HG02840 (cell line): ENCODE data around the gene BPIFA3.

Source experiments
- ATAC-seq: cut with Tn5 transposase; IDR thresholded peaks from one replicate; pipeline ENCODE4 v1.9.1; 2021; ENCODE audit warnings: mild to moderate bottlenecking, moderate library complexity, moderate number of reproducible peaks; ENCODE audit not compliant: unreplicated experiment, low FRiP score

BPIFA3 gene

DNA sequence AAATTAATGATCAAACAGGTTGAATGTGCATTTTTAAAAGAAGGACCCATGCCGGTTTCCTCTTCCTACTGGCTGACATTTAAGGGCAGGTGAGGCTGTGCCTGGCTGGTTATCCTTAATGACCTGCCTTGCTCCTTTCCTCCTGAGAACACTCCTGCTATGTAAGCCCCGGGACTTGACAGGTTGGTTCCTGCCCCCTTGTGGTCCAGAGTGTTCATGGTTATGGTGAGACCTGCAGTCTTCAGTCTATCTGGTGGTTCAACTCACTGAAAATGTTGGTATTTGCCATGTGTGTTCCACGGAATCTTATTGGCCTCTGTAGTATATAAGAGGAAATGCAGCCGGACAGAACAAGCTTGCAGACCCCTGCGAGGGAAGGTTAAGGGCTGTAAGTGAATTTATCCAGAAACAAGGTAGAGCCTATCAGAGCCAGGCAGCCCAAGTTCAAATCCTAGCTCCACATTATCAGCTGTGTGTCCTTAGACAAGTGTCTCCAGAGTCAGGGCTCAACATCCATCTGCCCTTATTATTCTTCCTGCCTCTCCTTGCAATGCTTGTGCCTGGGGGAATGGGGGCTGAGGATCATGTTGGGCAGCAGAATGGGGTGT is 5.2 kb upstream of the BPIFA3 start:
- no peak for ATAC-seq

- ATAC-seq, result no peak
These were observed 7.2 kb downstream of the BPIFA3 start for GRCh38 chr20:33224399-33224798.

- no peak for ATAC-seq
These were observed 12.7 kb downstream of the BPIFA3 start for GRCh38 chr20:33229843-33230242.

- ATAC-seq, result no peak
These were observed 14.1 kb downstream of the BPIFA3 start for GRCh38 chr20:33231237-33231636.

DNA sequence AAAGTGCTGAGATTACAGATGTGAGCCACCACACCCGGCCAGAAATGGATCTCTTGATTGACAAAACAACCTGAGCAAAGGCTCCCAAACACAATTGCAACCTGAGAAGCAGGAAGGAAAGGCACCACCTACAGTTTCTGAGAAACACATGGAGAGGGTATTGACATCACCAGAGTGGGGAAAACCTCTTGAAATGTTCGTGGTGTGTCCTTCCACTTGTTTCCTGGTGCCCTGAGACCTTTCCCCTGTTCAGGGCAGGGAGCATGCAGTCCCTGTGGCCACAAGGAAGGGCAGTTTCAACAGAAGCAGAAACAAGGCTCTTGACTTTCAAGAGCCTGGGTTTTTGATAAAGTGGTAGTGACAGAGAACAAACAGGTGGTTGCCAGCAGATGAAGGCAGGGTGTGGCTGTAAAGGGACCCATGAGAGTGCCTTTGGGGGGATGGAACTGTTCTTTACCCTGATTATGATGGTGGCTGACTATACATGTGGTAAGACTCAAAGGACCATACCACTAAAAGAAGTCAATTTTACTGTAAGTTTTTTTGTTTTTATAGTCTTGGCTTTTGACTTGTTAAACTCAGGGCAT is 15.4 kb downstream of the BPIFA3 start:
- ATAC-seq, result no peak

GRCh38 chr20:33233129-33233774 is 16.1 kb downstream of the BPIFA3 start:
- no peak for ATAC-seq

GRCh38 chr20:33234050-33234449 is 16.9 kb downstream of the BPIFA3 start:
- ATAC-seq, result no peak

DNA sequence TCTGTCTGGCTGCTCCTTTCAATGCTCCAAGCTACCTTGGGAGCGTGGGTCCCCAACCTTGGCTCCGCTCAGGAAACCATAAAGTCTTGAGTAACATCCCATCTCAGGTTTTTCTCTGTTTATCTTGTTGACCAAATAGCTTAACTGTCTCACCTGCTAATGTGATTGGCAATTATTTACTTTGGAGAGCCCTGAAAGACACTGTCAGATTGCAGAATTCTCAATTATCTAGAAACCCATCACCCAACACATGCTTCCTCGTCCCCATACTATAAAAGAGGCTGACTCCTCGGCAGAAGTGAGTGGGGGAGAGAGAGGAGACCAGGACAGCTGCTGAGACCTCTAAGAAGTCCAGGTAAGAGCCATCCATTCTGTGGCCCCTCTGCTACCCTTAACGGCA is 18.5 kb downstream of the BPIFA3 start, which contains the start of gene BPIFA1:
TSS of gene BPIFA1 (plus strand) at position 301 of the 400 bp plus-strand sequence. CDS start 1,716 bp downstream, outside the sequence.
- no peak for ATAC-seq

DNA sequence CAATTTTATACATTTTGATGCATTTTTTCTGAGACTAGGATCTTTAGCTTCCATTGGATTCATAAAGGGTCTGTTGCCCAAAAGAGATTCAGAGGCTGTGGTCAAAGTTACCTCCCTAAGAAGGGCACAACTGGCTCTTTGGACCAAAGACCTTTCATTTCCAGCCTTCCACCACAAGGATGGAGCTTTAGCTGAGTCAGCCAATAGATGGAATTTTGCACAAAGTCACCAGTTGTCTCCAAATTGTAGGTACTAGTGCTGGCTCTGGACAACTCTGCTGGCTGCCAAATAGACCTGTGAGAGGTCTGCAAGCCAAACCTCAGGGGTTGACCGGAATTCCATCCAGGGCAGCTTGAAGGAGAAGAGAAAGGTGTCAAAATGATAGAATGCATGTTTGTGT is 19.2 kb downstream of the BPIFA3 start:
- no peak for ATAC-seq

- ATAC-seq, result no peak
These were observed 20.8 kb downstream of the BPIFA3 start for GRCh38 chr20:33237989-33238388.

- ATAC-seq, result no peak
These were observed 22.3 kb downstream of the BPIFA3 start for GRCh38 chr20:33239418-33239817.

DNA sequence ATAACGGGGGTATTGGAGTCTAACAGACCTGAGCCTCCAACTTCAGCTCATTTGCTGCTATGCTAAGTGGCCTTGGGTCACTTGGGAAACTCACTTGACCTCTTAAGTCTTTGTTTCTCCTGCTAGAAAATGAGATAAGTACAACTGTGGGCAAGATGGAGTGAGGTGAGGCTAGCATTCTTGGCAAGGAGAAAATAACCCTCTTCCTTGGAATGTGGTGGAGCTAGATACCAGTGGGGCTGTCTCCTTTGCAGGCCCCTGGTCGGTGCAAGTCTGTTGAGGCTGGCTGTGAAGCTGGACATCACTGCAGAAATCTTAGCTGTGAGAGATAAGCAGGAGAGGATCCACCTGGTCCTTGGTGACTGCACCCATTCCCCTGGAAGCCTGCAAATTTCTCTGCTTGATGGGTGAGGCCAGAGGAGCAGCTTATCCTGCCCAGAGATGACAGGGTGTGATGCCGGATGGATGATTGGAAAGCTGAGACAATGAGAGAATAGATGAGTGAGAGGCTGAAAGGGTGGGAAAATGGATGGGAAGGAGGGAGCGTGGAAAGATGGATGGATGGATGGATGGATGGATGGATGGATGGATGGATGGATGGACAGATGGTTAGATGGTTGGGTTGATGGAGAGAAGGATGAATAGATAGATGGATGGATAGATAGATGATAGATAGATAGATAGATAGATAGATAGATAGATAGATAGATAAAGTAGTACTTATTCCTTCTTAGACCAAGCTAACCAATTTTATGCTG is 23.0 kb downstream of the BPIFA3 start:
- ATAC-seq, result no peak

DNA sequence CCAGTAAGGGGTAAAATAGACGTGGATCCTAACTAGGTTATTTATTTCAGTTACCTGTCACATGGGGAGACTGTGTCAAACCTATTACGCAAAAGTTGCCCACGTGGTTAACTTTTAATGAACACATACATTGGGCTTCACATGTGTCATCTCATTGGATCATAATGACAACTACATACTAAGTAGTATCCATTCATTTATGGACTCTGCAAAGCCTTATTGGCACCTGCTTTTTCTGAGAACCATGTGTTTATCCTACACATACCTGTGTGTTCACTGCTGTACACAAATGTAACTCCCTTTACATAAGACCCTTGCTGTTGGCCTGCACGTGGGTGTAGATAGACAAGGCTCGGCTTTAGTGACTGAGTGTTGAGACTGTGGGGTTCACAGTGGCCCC is 23.8 kb downstream of the BPIFA3 start:
- no peak for ATAC-seq

GRCh38 chr20:33242319-33243100 is 25.4 kb downstream of the BPIFA3 start:
- no peak for ATAC-seq

- ATAC-seq, result no peak
These were observed 28.9 kb downstream of the BPIFA3 start for GRCh38 chr20:33246077-33246476.

GRCh38 chr20:33249456-33249855 is 32.3 kb downstream of the BPIFA3 start:
- ATAC-seq, result no peak

DNA sequence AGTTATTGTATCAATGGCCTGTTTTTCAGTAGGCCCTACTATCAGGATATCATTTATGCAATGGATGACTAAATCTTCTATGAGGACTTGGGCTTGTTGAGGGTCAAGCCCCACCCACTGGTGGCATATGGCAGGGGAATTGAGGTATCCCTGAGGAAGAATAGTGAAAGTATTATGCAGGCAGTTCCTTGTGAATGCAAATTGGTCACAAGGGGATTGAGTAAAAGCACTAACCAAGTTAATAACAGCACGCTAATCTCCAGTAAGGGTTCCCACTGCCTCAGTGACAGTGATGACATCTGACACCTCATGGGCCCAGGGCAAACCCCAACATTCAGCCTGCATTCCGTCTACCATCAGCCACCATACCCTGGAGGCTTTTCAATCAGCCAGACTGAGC is 33.5 kb downstream of the BPIFA3 start:
- no peak for ATAC-seq

GRCh38 chr20:33251496-33251895 is 34.3 kb downstream of the BPIFA3 start:
- ATAC-seq, result no peak

GRCh38 chr20:33252460-33252859 is 35.3 kb downstream of the BPIFA3 start:
- no peak for ATAC-seq

GRCh38 chr20:33255005-33255404 is 37.9 kb downstream of the BPIFA3 start:
- no peak for ATAC-seq
